Esophagus muscularis mucosa (tissue), 3 donors: Measurements from ENCODE around the gene CPEB3.

Experiments used
- EP300 ChIP-seq: sonication (generic); formaldehyde crosslinking; IDR thresholded peaks from one replicate; pipeline ENCODE4 v1.6.1; 2017; ENCODE audit warnings: antibody characterized with exemption
- TF ChIP-seq, protein P1 (sequence below), 3 experiments: fragments of 200-600 bp in 2 of 3; fragments of 450-650 bp in 1 of 3; sonication (generic) in 2 of 3; IDR thresholded peaks; one replicate each; pipeline ENCODE4 v1.5.1; 2017 to 2019; ENCODE audit warnings: antibody characterized with exemption in 3 of 3, mild to moderate bottlenecking in 2 of 3, moderate library complexity in 1 of 3

DNA sequence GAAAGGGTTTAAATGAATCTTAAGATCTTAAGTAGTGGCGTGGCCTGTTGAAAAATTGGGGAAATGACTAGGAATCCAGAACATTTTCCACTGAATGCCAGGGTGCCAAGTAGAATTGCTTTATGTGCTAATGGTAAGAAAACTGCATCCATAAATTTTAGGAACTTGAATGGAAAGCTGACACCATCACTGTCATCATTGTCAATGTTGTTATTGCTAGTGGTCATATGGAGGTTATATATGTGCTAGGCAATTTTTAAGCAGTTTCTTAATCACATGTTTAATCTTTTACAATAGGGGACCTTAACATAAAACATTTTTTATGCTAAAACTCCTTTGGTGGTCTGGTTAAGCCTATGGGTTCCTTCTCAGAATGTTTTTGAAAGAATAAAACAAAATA, 13.2 kb upstream of the CPEB3 start:
- TF ChIP-seq, protein P1, sequence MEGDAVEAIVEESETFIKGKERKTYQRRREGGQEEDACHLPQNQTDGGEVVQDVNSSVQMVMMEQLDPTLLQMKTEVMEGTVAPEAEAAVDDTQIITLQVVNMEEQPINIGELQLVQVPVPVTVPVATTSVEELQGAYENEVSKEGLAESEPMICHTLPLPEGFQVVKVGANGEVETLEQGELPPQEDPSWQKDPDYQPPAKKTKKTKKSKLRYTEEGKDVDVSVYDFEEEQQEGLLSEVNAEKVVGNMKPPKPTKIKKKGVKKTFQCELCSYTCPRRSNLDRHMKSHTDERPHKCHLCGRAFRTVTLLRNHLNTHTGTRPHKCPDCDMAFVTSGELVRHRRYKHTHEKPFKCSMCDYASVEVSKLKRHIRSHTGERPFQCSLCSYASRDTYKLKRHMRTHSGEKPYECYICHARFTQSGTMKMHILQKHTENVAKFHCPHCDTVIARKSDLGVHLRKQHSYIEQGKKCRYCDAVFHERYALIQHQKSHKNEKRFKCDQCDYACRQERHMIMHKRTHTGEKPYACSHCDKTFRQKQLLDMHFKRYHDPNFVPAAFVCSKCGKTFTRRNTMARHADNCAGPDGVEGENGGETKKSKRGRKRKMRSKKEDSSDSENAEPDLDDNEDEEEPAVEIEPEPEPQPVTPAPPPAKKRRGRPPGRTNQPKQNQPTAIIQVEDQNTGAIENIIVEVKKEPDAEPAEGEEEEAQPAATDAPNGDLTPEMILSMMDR (IDR thresholded peaks at IDR 0.05): no peak
- TF ChIP-seq EP300: no peak
